ENCODE data around the gene TSHZ2. TPM values are rescaled to one million over a fixed set of nuclear protein-coding genes. Genes with fewer than 3 reads are reported as not detected.

Gene TSHZ2
- total RNA-seq, 1 experiment from 2014 or later = 0.07 TPM

- no peaks in the 10 kb centered on the region for H3K9me3 ChIP-seq (ENCODE audit: control insufficient read depth, low read depth, low read length)
- no peaks in the 10 kb centered on the region for H4K20me1 ChIP-seq (ENCODE audit: control insufficient read depth, insufficient read depth, insufficient read length)
- H3K79me1 ChIP-seq (ENCODE audit: insufficient read depth, low read depth, low read length, poor library complexity, severe bottlenecking) = no peaks in the 10 kb centered on the region
- TF ChIP-seq, protein P1, sequence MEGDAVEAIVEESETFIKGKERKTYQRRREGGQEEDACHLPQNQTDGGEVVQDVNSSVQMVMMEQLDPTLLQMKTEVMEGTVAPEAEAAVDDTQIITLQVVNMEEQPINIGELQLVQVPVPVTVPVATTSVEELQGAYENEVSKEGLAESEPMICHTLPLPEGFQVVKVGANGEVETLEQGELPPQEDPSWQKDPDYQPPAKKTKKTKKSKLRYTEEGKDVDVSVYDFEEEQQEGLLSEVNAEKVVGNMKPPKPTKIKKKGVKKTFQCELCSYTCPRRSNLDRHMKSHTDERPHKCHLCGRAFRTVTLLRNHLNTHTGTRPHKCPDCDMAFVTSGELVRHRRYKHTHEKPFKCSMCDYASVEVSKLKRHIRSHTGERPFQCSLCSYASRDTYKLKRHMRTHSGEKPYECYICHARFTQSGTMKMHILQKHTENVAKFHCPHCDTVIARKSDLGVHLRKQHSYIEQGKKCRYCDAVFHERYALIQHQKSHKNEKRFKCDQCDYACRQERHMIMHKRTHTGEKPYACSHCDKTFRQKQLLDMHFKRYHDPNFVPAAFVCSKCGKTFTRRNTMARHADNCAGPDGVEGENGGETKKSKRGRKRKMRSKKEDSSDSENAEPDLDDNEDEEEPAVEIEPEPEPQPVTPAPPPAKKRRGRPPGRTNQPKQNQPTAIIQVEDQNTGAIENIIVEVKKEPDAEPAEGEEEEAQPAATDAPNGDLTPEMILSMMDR (conservative IDR thresholded peaks at IDR 0.05) = no peak
- H3K4ac ChIP-seq (ENCODE audit: low read depth, low read length) = no peak overlapping the region
- H3K79me2 ChIP-seq (ENCODE audit: insufficient read depth, low read length) = no peaks in the 10 kb centered on the region
- H2BK120ac ChIP-seq (ENCODE audit: low read depth, low read length, poor library complexity, severe bottlenecking) = no peak overlapping the region
- H3K14ac ChIP-seq (ENCODE audit: insufficient read depth, low read length) = no peak overlapping the region
- no peak overlapping the region for H2AFZ ChIP-seq (ENCODE audit: low read length)
- H3K23me2 ChIP-seq (ENCODE audit: insufficient read length, low read depth, low read length, poor library complexity, severe bottlenecking) = no peaks in the 10 kb centered on the region
- Mint-ChIP-seq H3K27me3 (ENCODE audit: low read depth) (no peaks in the 10 kb centered on the region; the same call in 1 of the 2 replicates), H3K4me1 (peaks cover 10 to 12% of the 10 kb centered on the region in 2 experiments), H3K27ac (no peak overlapping the region; a peak in 1 of 7 replicates), H3K36me3 (ENCODE audit: insufficient read depth in 1 of 3, low read depth in 3 of 3) (no peaks in the 10 kb centered on the region), H3K4me3 (no peak overlapping the region), H3K9me3 (peaks cover 0 to 3% of the 10 kb centered on the region in 2 experiments; a peak in 2 of 5 replicates)
- H2BK15ac ChIP-seq (ENCODE audit: low read depth, low read length) = no peak overlapping the region
- no peak overlapping the region for H2BK12ac ChIP-seq (ENCODE audit: insufficient read length, low read depth, low read length)
- no peak overlapping the region for H3K9ac ChIP-seq (ENCODE audit: extremely low read depth, insufficient read length, low read length)
- no peak overlapping the region for H2AK5ac ChIP-seq (ENCODE audit: insufficient read length, low read length)
- no peak overlapping the region for H3T11ph ChIP-seq (ENCODE audit: low read length)
- H3K4me2 ChIP-seq (ENCODE audit: insufficient read depth, insufficient read length, low read length) = no peak overlapping the region
- no peaks in the 10 kb centered on the region for H3K27me3 ChIP-seq (ENCODE audit: insufficient read depth, low read length)
- H2BK5ac ChIP-seq (ENCODE audit: insufficient read length, low read length) = no peak overlapping the region
- no peak overlapping the region for H2BK20ac ChIP-seq (ENCODE audit: low read depth, low read length, poor library complexity, severe bottlenecking)
- H3K27ac ChIP-seq (ENCODE audit: insufficient read length, low read depth, low read length) = no peak overlapping the region
- H3K56ac ChIP-seq (ENCODE audit: insufficient read length, low read depth, low read length) = no peak overlapping the region
- no peak overlapping the region for H4K91ac ChIP-seq (ENCODE audit: insufficient read length, low read depth, low read length)
- H3K18ac ChIP-seq (ENCODE audit: insufficient read length, low read depth, low read length) = no peak overlapping the region
- WGBS (ENCODE audit: extremely low coverage, insufficient read length, low lambda C conversion rate) = no CpG with 5 or more reads among the region's 3 CpGs
- no peaks in the 10 kb centered on the region; the same call in 1 of the 2 replicates for H3K4me1 ChIP-seq (ENCODE audit: insufficient read depth, low read length)
- H4K8ac ChIP-seq (replicated peaks; ENCODE audit: insufficient read length, low read depth, low read length) = no peak overlapping the region
- H4K5ac ChIP-seq (ENCODE audit: insufficient read length, low read depth, low read length) = no peak overlapping the region
- no peak for DNase-seq
- H3K23ac ChIP-seq (ENCODE audit: insufficient read length, low read depth, low read length) = no peak overlapping the region
Measured at GRCh38 chr20:53428996-53429395, 456.8 kb downstream of the TSHZ2 start.

All from H9 (cell line).